Measurements from ENCODE around the gene C1QTNF5.

C1QTNF5 gene

DNA sequence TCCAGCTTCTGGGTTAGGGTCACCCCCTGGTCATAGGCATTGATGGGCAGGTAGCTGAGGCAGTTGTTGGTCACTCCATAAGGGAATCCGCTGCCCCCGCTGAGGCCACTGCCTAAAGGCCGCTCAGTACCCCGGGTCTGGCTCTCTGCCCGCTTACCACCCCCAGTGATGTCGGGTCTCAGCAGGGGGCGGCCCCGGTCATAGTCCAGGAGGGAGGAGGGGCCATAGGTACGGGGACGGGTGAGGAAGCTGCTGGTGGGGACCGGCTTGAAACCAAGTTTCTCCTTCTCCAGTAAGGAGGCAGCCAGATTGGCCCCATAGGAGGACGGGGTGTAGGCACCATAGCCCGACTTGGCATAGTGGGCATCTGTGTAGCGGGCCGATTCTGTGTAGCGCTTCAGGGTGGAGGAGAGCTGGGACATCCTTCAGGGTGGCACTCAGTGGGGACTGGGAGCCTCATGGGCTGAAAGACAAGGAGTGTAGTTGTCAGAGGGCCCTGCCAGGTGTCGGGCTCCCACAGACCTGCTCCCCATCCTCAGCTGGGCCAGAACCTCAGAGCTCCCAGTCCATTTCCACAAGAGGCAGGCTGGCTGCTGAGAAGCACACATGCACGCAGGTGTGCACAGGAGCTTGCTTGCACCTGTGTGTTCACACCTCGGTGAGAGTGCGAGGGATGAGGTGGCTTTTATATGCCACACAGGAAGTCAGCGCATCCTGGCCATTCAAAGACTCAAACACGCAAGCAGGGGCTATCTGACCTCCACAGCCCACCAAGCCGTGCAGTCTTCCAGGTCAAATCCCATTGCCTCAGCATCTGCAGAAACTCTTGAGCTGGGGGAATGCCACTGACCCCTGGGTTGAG, 32.6 kb upstream of the C1QTNF5 start:
- no peak for DNase-seq (ENCODE audit: low read depth in 3 of 3)

DNA sequence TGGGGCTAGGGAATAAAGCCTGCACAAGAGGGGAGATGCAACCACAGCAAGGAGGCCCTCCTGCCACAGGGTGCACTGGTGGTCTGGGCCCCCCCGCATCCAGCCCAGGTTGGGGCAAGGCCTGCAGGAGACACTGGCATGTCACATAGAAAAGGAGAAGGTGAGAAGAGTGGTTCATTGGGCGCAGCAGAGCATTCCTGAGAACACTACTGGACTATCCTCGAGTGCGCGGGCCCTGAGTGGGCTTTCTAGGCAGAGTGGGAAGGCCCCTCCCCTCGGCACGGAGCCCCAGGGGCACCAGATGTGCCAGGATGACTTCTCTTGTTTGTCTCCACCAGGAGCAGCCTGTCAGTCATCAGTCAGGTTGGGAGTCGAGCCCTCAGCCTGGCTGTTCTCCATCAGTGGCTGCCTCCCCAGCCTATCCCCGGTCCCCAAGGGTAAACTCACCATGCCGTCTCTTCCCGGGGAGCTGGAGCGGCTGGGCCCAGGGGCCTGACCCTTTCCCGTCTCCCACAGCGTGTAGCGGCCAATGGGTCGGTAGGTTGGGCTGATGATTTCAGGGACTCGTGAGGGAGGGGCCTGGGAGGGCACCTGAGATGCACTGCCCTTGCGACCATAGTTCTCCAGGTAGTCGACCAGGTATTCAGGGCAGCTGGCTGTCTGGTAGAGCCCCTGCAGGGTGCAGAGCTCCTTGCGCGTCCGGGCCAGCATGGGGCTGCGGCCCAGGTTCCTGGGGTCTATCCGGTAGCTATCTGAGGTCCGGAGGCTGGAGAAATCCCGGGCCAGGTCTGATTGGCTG, 31.8 kb upstream of the C1QTNF5 start:
- no peak for DNase-seq (ENCODE audit: low read depth in 3 of 3)

DNA sequence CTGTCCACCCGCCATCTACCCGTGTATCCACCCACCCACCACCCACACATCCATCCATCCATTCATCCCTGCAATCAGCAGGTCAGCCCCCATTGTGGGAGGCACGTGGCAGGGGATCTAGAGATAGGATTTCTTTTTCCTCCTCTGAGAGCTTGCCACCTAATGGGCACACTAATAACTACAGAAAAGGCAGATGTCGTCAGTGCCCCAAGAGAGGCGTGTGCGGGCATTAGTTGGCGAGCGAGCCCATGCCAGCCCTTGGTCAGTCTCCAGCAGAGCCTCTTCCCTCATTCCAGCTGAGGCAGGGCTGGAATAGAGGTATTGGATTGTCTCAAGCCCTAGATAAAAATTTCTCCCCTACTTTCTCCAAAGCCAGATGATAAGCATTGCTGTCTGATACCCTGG, 31.1 kb upstream of the C1QTNF5 start:
- no peak for DNase-seq (ENCODE audit: low read depth in 3 of 3)

DNA sequence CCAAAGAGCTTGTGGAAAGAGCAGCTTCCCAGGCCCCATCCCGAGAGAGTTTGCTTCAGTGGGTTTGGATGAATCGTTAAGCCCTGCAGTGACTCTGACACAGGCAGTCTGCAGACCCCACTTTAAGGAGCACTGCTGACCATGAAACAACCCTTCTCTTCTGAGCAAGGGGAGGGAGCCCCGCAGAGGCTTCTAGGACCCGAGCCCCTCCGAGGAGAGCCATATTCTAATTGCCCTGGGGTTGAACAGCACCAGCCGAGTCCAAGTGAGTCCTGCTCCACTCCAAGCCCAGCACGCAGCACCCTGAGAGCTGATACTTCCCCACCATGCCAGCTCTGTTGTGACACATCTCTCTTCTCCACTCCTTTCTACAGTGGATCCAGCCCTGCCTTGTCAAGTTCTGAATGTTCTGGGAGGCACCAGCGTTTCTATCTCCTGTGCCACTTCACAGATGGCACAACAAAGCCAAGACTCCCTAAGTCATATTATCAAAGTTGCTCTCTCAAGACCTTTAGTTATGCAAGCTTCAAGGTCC, 30.5 kb upstream of the C1QTNF5 start:
- no peak for DNase-seq (ENCODE audit: low read depth in 3 of 3)

DNA sequence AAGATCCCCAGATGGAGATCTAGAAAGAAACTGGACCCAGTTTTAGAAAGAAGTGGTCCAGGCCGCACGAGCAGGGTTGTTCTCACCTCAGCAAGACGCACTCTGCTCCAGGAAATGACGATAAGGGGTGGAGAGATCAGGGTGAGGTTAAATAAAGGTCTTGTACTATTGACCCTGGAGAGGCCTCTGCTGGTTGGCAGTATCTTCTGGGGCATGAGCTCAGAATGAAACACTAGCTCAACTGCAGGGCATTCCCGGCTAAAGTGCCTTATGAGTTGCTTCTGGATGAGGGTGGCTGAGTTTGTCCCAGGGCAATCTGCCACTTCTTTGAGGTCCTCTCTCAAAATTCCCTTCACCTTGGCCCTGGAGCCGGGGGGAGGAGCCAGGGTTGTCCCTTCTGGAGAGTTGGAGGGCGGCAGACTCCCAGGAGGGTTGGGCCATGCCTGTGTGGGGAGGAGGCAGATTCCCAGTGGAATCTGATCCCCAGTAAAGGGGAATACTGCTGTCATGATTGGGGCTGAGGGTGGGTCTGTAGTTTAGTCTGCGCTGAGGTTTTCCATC, 29.9 kb upstream of the C1QTNF5 start:
- DNase-seq (ENCODE audit: low read depth in 3 of 3), result no peak

DNA sequence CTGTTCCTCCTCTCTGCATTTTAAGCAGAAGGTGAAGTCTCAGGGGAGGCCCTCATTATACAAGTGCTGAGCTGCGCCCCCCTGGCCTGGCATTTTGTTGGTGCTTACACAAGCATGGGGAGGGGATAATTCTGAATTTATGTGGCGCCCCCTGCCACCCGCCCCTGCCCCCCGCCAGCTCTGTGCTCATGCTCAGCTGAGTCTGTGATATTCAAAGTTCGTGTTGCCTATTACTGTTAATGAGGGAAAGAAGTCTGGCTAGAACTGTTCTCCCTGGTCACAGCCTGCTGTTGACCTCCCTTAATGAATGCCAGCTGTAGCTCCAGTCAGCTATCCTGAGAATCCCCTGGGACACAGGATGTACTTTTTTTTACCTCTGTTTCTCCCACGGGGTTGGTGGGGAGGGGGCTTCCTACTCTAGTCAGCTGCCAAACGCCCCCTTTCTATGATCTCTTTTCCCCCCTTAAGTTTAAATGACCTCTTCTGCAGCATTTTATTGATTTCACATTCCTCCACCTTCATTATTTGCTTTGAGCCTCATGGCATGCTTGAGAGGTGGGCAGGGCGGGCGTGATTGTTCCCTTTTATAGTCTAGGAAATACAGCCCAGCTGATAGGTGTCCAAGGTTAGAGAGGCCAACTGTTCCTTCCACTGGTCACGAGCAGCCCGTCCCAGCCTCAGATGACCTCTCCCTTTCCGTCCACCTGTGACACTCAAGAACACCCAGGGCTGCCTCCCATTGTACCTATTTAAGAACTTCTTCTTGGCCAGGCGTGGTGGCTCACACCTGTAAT, 28.6 kb upstream of the C1QTNF5 start:
- no peak for DNase-seq (ENCODE audit: low read depth in 3 of 3)

DNA sequence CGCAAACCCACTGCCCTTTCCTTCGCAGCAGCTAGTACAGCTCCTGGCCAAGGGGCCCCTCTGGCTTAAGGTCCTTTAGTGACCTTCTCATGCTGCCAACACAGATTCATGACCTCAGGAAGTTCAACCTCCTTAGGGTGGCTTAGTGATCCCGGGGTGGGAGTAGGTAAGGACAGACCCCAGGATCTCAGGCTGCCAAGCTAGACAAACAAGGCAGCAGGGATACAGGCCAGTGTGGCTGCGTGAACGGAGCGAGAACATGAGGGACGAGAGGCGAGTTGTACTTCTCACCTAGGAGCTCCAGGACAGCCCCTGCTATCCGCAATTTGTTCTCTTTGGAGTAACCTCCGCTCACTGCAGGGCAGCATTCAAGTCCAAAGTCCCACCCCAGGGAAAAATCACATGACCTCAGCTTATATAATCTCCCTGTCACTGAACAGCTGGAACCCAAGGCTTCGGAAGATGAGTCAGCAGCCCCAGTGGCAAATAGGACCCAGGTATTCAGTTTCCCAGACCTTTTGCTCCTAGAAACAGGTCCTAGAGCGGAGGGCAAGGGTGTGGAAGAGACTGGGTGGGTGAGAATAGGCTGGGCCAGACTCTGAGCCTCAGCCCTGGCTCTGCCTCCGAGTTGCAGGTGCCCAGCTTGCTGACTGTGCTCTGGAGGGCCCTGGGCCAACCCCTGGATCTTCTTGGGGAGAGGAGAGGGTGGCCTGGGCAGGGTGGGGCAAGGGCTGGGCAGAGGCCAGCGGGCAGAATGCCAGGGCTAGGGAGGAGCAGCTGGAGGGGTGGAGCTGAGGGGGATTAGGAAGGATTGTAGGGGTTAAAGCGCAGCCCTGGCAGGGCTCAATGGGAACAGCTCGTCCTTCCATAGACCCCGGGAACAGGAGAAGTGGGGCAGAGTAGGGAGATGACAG, 27.7 kb upstream of the C1QTNF5 start:
- no peak for DNase-seq (ENCODE audit: low read depth in 3 of 3)

DNA sequence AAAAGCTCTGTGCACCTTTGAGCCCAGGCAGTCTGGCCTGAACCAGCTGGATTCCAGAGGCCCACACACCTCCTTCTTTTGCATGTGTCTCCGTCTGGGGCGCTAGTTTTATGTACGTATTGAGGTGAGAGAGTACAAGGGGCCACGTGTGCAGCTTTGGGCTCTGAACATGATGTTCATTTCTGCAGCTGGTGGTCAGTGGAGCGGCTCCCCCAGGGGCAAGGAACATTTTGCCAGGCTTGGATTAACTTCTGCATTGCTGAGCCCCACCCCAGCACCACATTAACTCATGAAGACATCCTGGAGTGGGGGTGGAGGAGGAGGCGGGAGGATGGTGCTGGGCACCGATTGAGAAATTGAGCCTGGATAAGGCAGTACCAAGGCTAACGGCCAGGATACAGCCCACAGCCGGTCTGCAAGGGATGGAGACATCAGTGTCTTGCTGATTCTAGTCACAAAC, 27.0 kb upstream of the C1QTNF5 start:
- no peak for DNase-seq (ENCODE audit: low read depth in 3 of 3)

DNA sequence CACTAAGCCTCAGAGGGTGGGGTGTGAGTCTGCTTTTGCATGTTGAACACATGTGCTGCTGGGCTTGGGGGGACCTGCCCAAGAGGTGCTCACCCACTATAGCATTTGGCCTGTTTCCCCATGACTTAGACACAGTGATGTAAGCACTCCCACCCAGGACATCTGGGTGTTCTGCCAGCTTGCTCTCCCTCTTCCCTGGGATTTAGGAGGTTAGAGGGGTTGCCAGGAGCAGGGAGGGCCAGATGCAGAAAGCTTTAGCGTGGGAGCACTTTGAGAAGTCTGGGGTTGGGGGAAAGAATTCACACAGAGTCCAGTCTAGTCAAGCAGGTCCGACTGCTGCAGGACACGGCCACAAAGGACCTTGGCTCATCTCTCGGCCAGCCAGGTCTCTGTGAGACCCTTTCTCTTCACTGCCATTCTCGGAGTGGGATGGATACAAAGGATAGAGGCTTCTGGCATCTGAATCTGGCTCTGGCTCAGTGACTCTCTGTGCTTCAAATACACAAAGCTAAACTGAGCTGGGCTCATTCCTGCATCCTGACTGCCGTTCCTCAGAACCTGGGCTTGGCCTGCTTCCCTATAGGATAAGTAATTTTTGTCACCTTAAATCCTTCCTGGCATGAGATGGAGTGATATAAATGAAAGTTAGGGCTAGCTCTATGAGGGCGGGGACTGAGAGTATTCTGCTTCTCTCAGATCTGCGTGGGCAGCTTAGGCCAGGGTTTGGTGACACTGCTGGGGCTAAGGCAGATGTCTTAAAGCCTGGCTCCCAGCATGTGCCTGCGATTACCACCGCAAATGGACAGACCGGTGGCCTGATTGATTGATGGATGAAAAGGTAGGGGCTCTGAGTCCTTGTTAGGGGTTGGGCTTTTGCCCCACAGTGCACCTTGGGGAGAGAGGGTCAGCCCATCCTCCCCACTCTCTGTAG, 26.3 kb upstream of the C1QTNF5 start:
- DNase-seq (ENCODE audit: low read depth in 3 of 3), result no peak

DNA sequence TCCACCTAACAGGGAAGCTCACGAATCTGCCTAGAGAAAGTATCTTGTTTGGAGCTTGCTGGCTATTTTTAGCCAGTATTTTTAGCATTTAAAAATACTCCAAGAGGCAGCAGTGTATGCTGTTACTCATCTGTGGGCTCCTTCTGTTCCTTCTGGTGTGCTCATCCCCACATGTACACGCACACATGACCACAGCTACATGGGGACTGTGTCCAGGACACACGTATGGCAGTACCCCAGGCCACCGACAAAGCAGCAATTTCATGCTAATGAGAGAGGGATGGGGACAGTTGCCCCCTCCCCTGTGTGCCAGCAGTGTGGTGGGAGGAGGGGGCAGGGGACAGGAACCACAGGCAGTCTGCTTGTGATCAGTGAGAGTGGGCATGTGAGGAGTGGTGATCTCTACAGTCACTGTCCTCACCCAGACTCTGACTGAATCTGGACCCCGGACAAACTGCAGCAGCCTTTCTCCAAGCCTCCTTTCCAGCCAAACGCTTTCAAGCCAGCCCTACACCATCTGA, 24.4 kb upstream of the C1QTNF5 start:
- DNase-seq (ENCODE audit: low read depth in 3 of 3), result no peak

DNA sequence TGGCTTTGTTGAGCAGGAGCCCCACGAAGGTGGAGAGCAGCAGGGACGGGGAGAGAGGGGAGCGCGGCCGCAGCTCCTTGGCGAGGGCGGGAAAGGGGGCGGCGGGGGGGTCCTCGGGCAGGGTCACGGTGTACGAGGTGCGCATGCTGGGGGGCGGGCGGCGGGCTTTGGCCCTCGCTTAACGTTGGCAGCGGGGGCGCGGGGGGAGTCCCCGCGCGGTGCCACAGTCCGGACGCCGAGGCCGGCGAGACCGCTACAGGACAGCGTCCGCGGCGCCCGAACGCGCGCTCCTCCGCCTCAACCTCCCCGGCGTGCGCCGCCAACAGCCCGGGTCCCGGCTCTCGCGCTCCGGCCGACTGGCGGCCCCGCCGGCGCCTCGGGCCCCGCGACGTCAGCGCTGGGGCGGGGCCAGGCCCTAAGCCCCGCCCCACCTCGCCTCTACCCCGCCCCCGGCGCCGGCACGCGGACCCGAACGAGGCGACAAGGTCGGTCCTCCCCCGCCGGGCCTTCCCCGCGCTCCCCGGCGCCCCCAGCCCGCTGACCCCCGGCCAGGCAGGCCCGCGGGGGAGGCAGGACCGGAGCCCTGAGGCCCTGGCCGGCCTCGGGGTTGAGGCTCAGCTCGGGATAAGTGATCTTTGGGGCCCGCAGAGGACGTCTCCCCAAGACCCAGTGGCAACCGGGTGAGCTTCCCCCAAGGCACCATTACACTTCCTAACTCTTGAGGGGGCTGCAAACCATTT, 23.3 kb upstream of the C1QTNF5 start:
- DNase-seq (ENCODE audit: low read depth in 3 of 3), result peak in 1 of 3 donors; percentile 22

DNA sequence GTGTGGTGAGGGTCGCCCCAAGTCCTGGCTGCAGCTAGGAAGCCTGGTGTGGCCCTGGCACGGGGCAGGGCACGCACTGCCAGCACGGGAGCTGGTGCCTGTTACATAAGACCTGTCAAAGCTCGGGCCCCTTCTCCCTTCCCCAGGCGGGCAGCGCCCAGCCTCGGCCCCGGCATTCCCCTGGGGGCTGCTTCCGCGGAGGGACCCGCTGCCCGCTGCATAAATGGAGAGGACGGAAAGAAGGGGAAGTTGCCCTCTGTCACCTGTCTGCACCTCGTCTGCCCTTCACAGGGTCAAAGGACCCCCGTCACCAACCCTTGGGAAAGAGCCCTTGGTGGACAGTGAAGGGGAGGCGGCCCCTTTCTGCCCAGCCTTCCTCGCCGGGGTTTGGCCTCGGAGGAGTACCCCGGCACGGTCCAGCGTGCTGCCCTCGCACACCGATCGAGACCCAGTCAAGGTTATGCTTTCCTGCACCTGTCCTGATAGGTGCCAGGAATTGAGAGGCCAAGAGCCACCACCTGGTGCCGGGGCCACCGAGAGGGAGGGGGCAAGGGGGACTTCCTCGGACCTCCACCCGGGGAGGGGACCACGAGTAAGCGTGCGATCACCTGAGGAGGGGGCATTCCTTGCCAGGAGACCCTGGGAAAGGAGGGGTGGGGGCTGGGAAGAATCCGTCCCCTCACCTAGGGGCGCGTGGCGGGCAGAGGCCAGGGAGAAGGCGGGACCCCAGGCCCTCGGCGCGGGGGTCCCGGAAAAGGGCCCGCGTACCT, 22.6 kb upstream of the C1QTNF5 start:
- no peak for DNase-seq (ENCODE audit: low read depth in 3 of 3)

DNA sequence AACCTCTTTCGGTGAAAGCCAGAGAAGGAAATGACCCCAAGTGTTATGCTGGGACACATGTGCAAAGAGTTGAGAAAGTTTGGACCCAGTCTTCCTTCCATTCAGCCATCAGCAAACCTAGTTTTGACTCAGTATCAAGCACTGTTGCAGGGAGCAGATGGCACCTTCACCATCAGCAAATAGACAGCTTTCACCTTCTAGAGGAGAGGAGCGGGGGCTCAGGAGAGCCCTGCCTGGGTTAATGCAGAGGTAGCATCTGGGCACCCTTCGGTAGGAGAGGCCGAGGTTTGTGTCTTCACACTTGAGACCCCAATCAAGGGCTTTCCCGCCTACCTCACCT, 22.0 kb upstream of the C1QTNF5 start:
- no peak for DNase-seq (ENCODE audit: low read depth in 3 of 3)

DNA sequence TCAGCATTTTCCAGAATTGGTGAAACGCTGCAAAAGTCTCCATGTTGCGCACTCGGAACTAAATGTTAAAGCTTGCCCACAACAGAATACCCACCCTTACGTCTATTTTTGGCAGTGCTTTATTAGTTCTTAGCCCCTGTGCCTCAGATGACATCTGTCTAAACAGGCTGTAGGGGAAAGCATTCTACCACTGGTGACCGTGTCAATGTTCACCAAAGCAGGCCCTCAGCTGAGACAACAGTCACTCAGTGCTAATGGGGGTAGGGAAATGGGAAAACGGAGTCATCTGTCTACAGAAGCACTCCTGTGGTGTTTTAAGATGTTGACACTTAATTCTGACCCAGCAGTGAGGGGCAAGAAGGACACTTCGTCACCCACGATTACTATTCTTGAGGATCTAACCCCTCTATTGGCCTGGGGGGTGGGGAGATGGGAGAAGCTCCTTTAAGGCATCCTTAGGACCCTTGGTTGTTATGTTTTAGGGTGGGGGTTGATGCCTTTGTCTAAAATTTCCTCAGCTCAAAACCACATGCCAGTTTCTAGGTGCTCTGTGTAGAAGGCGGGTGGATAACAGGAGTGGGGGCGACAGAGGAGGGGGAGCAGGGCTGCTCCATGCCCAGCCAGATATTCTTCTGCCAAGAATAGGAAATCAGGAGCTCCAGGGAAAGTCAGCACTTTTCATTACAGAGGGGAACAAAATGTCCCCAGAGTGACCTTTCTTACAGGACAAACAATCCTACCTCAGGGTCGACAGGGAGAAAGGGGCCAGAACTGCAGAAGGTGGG, 21.4 kb upstream of the C1QTNF5 start:
- DNase-seq (ENCODE audit: low read depth in 3 of 3), result no peak

DNA sequence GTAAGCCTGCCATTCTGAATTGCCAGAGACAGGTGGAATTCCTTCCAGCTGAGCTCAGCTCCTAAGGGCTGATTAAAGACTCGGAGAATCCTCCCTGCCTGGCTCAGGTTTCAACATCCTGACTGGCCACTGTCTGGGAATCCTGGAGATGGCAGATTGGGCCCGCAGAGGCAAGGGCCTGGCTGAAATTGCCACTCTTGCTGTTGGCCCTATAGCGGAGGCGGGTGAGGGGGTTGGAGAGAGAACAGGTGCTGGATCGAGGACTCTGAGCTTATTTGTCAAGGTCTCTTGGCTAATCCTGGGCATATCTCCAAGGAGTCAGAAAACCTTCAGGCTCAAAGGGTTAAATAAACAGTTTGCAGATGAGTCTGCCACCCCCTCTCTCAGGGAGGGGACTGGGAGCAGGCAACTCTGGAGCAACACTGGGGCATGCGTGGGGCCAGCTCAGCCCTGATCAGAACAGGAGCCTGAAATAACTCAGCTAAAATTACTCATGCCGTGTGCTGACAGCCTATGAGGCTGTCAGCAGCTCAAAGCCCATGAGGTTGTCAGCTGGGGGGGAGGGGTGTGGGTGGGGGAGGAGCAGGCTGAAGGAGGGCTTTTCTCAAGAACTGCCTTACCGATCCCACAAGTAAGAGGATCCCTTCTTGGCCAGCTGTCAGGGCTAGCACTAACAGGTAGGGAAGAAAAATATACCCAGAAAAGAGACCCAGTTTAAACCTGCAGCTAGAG, 20.5 kb upstream of the C1QTNF5 start:
- DNase-seq (ENCODE audit: low read depth in 3 of 3), result peak; percentile 40 to 66 (median 58)
